Activated B cell treated with CpG ODN at 0.5 μM for 24 hours (primary cell): ENCODE data around the gene PIGV. TPM values are rescaled to one million over a fixed set of nuclear protein-coding genes. Genes with fewer than 3 reads are reported as not detected.

Source experiments
- ATAC-seq: fragments of 200-7000 bp; cut with Tn5 transposase; one replicate; pipeline ENCODE4 v1.10.0; 2021; ENCODE audit warnings: low read depth, mild to moderate bottlenecking, moderate library complexity
- CTCF ChIA-PET: fragments of 350-600 bp; sonication (Branson Sonifier 250); formaldehyde crosslinking; loops from one replicate; lab custom pipeline; 2021; ENCODE audit warnings: antibody characterized with exemption; lab: Charles Lee
- POLR2A ChIA-PET: fragments of 350-600 bp; sonication (Branson Sonifier 250); formaldehyde crosslinking; loops from one replicate; lab custom pipeline; 2021; ENCODE audit warnings: antibody characterized with exemption; lab: Charles Lee
- DNase-seq: peaks from one replicate; pipeline ENCODE4 v3.0.0; 2022
- H3K27ac Mint-ChIP-seq: one replicate; pipeline ENCODE4 v1.8.0; 2020; ENCODE audit warnings: mixed read lengths
- H3K27me3 Mint-ChIP-seq: one replicate; pipeline ENCODE4 v1.8.0; 2021; ENCODE audit warnings: mixed read lengths
- H3K36me3 Mint-ChIP-seq: one replicate; pipeline ENCODE4 v1.8.0; 2021; ENCODE audit warnings: low read depth, mixed read lengths
- H3K4me1 Mint-ChIP-seq: one replicate; pipeline ENCODE4 v1.8.0; 2021; ENCODE audit warnings: mixed read lengths
- H3K4me3 Mint-ChIP-seq: one replicate; pipeline ENCODE4 v1.8.0; 2020; ENCODE audit warnings: mild to moderate bottlenecking, mixed read lengths
- H3K9me3 Mint-ChIP-seq: one replicate; pipeline ENCODE4 v1.8.0; 2020; ENCODE audit warnings: mixed read lengths
- intact Hi-C: fragments of 100-400 bp; cut with micrococcal nuclease; formaldehyde crosslinking; loops from one replicate; pipeline ENCODE4 v1.15.1; 2024
- total RNA-seq: library from RNA; stranded (reverse); gene quantifications from 2 replicates; pipeline ENCODE4 v1.2.3, GENCODE V29; 2022
- TF ChIP-seq, protein P1 (sequence below): fragments of 200-600 bp; IDR thresholded peaks from one replicate; pipeline ENCODE4 v1.8.0; 2022; ENCODE audit warnings: antibody characterized with exemption, mild to moderate bottlenecking

PIGV gene
- total RNA-seq = 29.6 and 35.4 TPM in 2 replicates

- peaks cover 34% of the 10 kb centered on the region for H3K36me3 Mint-ChIP-seq
These were observed at the start of gene PIGV for GRCh38 chr1:26787706-26788514. TSS of gene PIGV (plus strand) at chr1:26787950. CDS start at chr1:26790816, 2,866 bp downstream.

GRCh38 chr1:26739329-26739914 lies 48.3 kb upstream of the PIGV start:
- ChIA-PET POLR2A (interaction anchor here (0.6 to 1.1 kb wide), 4 partner anchors 12 to 135 kb away, joined by 3 to 10 read pairs (median 4); no protein-coding TSS in a partner anchor), CTCF (interaction anchor here (1.1 to 1.4 kb wide), 2 partner anchors 10 to 49 kb away, joined by 3 to 4 read pairs; no protein-coding TSS in a partner anchor)
- Mint-ChIP-seq H3K4me3 (peak overlapping the region; percentile 5), H3K27me3 (no peaks in the 10 kb centered on the region), H3K36me3 (peaks cover 70% of the 10 kb centered on the region), H3K4me1 (peaks cover 57% of the 10 kb centered on the region), H3K9me3 (no peaks in the 10 kb centered on the region), H3K27ac (peak overlapping the region; percentile 97)
- no peak for ATAC-seq
- DNase-seq = no peak
- intact Hi-C loops = no loop called here
- TF ChIP-seq, protein P1, sequence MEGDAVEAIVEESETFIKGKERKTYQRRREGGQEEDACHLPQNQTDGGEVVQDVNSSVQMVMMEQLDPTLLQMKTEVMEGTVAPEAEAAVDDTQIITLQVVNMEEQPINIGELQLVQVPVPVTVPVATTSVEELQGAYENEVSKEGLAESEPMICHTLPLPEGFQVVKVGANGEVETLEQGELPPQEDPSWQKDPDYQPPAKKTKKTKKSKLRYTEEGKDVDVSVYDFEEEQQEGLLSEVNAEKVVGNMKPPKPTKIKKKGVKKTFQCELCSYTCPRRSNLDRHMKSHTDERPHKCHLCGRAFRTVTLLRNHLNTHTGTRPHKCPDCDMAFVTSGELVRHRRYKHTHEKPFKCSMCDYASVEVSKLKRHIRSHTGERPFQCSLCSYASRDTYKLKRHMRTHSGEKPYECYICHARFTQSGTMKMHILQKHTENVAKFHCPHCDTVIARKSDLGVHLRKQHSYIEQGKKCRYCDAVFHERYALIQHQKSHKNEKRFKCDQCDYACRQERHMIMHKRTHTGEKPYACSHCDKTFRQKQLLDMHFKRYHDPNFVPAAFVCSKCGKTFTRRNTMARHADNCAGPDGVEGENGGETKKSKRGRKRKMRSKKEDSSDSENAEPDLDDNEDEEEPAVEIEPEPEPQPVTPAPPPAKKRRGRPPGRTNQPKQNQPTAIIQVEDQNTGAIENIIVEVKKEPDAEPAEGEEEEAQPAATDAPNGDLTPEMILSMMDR = no peak

More at GRCh38 chr1:26787706-26788514, at the start of gene PIGV:
- Mint-ChIP-seq H3K9me3 (no peaks in the 10 kb centered on the region), H3K4me3 (peak within 1 kb of the TSS; percentile 98), H3K4me1 (peaks cover 51% of the 10 kb centered on the region), H3K27ac (peak within 1 kb of the TSS; percentile 100), H3K27me3 (no peaks in the 10 kb centered on the region)
- ChIA-PET POLR2A (interaction anchor here (0.6 to 8.7 kb wide), 32 partner anchors 11 to 316 kb away, joined by 3 to 308 read pairs (median 4); partner anchors contain the start of genes ARID1A, GPATCH3, GPN2 and HMGN2), CTCF (interaction anchor here (0.7 to 10.4 kb wide), 28 partner anchors 9 to 288 kb away, joined by 3 to 302 read pairs (median 6); partner anchors contain the start of genes ARID1A and GPN2)
- TF ChIP-seq, protein P1 = no peak
- intact Hi-C loops = loop anchor here (1.0 kb wide), 4 partner anchors 44 to 315 kb away; no protein-coding TSS in a partner anchor
- DNase-seq (peak; percentile 94), ATAC-seq (peak; percentile 70)

- intact Hi-C loops = no loop called here
- Mint-ChIP-seq H3K4me1 (peaks cover 64% of the 10 kb centered on the region), H3K36me3 (peaks cover 72% of the 10 kb centered on the region), H3K27me3 (no peaks in the 10 kb centered on the region), H3K9me3 (no peaks in the 10 kb centered on the region), H3K4me3 (no peak overlapping the region), H3K27ac (peak overlapping the region; percentile 97)
- CTCF ChIA-PET = no interaction called here
- DNase-seq = no peak
- no peak for ATAC-seq
- TF ChIP-seq, protein P1 = no peak
- POLR2A ChIA-PET = interaction anchor here (5.4 kb wide), 1 partner anchor 43 kb away, joined by 45 read pairs; the partner anchor contains the start of gene ARID1A
These were observed 47.6 kb upstream of the PIGV start for GRCh38 chr1:26740023-26740634.

DNA sequence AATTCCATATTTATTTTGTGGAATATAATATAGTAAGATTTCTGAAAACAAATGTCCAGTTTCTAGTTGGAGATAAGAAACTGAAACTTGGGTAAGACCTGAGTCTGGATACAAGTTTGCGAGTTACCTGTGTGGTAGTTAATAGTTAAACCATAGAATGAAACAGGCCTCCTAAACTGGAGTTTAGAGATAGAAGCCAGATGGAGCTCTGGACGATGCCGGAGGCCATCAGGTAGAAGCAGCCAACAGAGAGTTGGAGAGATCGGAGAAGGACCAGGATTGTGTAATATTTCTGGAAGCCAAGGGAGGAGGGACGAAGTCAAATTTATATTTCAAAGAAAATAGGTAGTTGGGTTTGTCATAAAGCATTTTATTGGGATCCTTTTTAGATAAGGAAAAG lies 46.8 kb upstream of the PIGV start:
- Mint-ChIP-seq H3K36me3 (peaks cover 71% of the 10 kb centered on the region), H3K27me3 (no peaks in the 10 kb centered on the region), H3K9me3 (no peaks in the 10 kb centered on the region), H3K27ac (peak overlapping the region; percentile 97), H3K4me1 (peaks cover 71% of the 10 kb centered on the region), H3K4me3 (no peak overlapping the region)
- ChIA-PET CTCF (no interaction called here), POLR2A (interaction anchor here (5.4 kb wide), 1 partner anchor 44 kb away, joined by 45 read pairs; the partner anchor contains the start of gene ARID1A)
- ATAC-seq (no peak), DNase-seq (no peak)
- intact Hi-C loops = no loop called here
- TF ChIP-seq, protein P1 = no peak
